Measurements from ENCODE around the gene PAEP.

The PAEP gene

GRCh38 chr9:135605238-135605781 lies 43.8 kb downstream of the PAEP start:
- H3K4me2 ChIP-seq (ENCODE audit: low read depth, low read length, poor library complexity, severe bottlenecking), result no peak overlapping the region
- no peaks in the 10 kb centered on the region for H3K79me2 ChIP-seq (ENCODE audit: insufficient read depth, low read length)
- TF ChIP-seq CTCF (IDR thresholded peaks at IDR 0.05; ENCODE audit: insufficient read depth, low read length, poor library complexity, severe bottlenecking) (no peak), EZH2phosphoT487 (conservative IDR thresholded peaks at IDR 0.05; ENCODE audit: low read length) (no peak)
- no peak overlapping the region for H2AFZ ChIP-seq (ENCODE audit: low read depth, low read length, severe bottlenecking)
- no peaks in the 10 kb centered on the region for H3K9me2 ChIP-seq (replicated peaks; ENCODE audit: insufficient read depth, low read length)
- H4K20me1 ChIP-seq (ENCODE audit: low read depth, low read length), result no peaks in the 10 kb centered on the region
- no peaks in the 10 kb centered on the region for H3K27me3 ChIP-seq (ENCODE audit: low read length)
- no peak overlapping the region for H3K9ac ChIP-seq (ENCODE audit: low read length)
- no peaks in the 10 kb centered on the region for H3K9me3 ChIP-seq (ENCODE audit: insufficient read depth, low read length)
- no peaks in the 10 kb centered on the region for H3K36me3 ChIP-seq (ENCODE audit: low read length)
- no peak overlapping the region for H3K4me3 ChIP-seq (ENCODE audit: insufficient read depth, low read length, poor library complexity, severe bottlenecking)
- H3F3A ChIP-seq (ENCODE audit: insufficient read depth), result no peaks in the 10 kb centered on the region
- H3K27ac ChIP-seq (ENCODE audit: low read depth, low read length), result no peak overlapping the region

- Histone ChIP-seq H3K27ac (ENCODE audit: low read depth, low read length) (no peak overlapping the region), H3K9me2 (replicated peaks; ENCODE audit: insufficient read depth, low read length) (no peaks in the 10 kb centered on the region), H3K9ac (ENCODE audit: low read length) (no peak overlapping the region), H4K20me1 (ENCODE audit: low read depth, low read length) (no peaks in the 10 kb centered on the region), H2AFZ (ENCODE audit: low read depth, low read length, severe bottlenecking) (no peak overlapping the region), H3K36me3 (ENCODE audit: low read length) (no peaks in the 10 kb centered on the region), H3K4me3 (ENCODE audit: insufficient read depth, low read length, poor library complexity, severe bottlenecking) (no peak overlapping the region), H3K4me2 (ENCODE audit: low read depth, low read length, poor library complexity, severe bottlenecking) (no peak overlapping the region), H3K9me3 (ENCODE audit: insufficient read depth, low read length) (no peaks in the 10 kb centered on the region), H3F3A (ENCODE audit: insufficient read depth) (no peaks in the 10 kb centered on the region), H3K79me2 (ENCODE audit: insufficient read depth, low read length) (no peaks in the 10 kb centered on the region), H3K27me3 (ENCODE audit: low read length) (no peaks in the 10 kb centered on the region)
- TF ChIP-seq EZH2phosphoT487 (conservative IDR thresholded peaks at IDR 0.05; ENCODE audit: low read length) (no peak), CTCF (IDR thresholded peaks at IDR 0.05; ENCODE audit: insufficient read depth, low read length, poor library complexity, severe bottlenecking) (no peak)
These were observed 45.3 kb downstream of the PAEP start for GRCh38 chr9:135606885-135607259.

GRCh38 chr9:135607401-135608293 lies 46.1 kb downstream of the PAEP start:
- H4K20me1 ChIP-seq (ENCODE audit: low read depth, low read length), result no peaks in the 10 kb centered on the region

More at GRCh38 chr9:135607401-135608293, 46.1 kb downstream of the PAEP start:
- TF ChIP-seq CTCF (IDR thresholded peaks at IDR 0.05; ENCODE audit: insufficient read depth, low read length, poor library complexity, severe bottlenecking), result no peak
- TF ChIP-seq EZH2phosphoT487 (conservative IDR thresholded peaks at IDR 0.05; ENCODE audit: low read length), result no peak
- Histone ChIP-seq H3K9ac (ENCODE audit: low read length) (no peak overlapping the region), H2AFZ (ENCODE audit: low read depth, low read length, severe bottlenecking) (no peak overlapping the region), H3K9me2 (replicated peaks; ENCODE audit: insufficient read depth, low read length) (no peaks in the 10 kb centered on the region), H3K36me3 (ENCODE audit: low read length) (no peaks in the 10 kb centered on the region), H3K27me3 (ENCODE audit: low read length) (no peaks in the 10 kb centered on the region), H3K27ac (ENCODE audit: low read depth, low read length) (no peak overlapping the region), H3K79me2 (ENCODE audit: insufficient read depth, low read length) (no peaks in the 10 kb centered on the region), H3F3A (ENCODE audit: insufficient read depth) (no peaks in the 10 kb centered on the region), H3K4me2 (ENCODE audit: low read depth, low read length, poor library complexity, severe bottlenecking) (no peak overlapping the region), H3K9me3 (ENCODE audit: insufficient read depth, low read length) (no peaks in the 10 kb centered on the region), H3K4me3 (ENCODE audit: insufficient read depth, low read length, poor library complexity, severe bottlenecking) (no peak overlapping the region)

Data from SU-DHL-6 (cell line).